ENCODE measurements around the gene KIF25.

DNA sequence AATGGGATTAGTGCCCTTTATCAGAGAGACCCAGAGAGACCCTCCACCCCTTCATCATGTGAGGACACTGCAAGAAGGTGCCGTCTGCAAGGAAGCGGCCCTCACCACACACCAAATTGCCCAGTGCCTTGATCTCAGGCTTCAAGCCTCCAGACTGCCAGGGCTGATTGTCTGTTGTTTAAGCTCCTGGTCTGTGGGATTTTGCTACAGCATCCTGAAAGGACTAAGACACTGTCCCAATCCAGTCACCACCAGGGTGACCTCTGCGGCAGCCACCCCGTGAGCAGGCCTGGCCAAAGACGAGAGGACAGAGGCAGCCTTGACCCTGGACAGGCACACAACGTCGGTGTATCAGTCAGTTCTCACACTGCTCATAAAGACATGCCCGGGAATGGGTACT is 95.1 kb downstream of the KIF25 start:
- TF ChIP-seq, protein P1, sequence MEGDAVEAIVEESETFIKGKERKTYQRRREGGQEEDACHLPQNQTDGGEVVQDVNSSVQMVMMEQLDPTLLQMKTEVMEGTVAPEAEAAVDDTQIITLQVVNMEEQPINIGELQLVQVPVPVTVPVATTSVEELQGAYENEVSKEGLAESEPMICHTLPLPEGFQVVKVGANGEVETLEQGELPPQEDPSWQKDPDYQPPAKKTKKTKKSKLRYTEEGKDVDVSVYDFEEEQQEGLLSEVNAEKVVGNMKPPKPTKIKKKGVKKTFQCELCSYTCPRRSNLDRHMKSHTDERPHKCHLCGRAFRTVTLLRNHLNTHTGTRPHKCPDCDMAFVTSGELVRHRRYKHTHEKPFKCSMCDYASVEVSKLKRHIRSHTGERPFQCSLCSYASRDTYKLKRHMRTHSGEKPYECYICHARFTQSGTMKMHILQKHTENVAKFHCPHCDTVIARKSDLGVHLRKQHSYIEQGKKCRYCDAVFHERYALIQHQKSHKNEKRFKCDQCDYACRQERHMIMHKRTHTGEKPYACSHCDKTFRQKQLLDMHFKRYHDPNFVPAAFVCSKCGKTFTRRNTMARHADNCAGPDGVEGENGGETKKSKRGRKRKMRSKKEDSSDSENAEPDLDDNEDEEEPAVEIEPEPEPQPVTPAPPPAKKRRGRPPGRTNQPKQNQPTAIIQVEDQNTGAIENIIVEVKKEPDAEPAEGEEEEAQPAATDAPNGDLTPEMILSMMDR (IDR thresholded peaks at IDR 0.05): no peak
- no peak for TF ChIP-seq POLR2AphosphoS5 (IDR thresholded peaks at IDR 0.05)
- TF ChIP-seq POLR2A (IDR thresholded peaks at IDR 0.05): no peak
